ENCODE measurements around the gene PDIA2.

DNA sequence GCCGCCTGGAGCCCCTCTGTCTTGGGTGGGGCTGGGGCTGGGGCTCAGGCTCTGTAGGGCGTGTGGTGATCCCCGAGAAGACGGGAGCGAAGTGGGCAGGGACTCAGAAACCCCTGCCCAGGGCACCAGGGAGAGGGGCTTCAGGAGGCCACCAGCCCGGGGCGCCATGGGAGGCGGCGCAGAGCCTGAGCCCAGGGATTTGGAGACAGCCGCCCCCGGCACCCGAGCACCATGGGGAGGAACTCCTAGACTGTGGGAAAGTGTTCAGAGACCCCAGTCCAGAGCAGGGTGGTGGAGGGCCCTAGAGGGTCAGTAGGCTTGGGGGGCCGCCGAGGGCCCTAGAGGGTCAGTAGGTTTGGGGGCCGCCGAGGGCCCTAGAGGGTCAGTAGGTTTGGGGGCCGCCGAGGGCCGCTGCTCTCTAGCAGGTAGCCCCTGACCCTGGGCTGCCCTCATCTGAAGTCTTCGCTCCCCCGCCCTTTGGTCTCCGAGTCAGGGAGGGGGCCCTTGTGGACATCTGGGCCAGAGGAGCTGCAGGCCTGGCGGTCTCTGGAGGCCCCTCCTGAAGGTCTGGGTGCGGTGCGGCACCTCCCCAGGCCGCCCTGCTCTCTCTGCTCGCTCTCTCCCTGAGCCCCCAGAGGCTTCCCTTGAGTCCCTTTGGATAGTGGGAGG is 1.8 kb upstream of the PDIA2 start:
- TF ChIP-seq POLR2A (IDR thresholded peaks at IDR 0.05) (no peak), POLR2AphosphoS5 (IDR thresholded peaks at IDR 0.05) (no peak)
- TF ChIP-seq, protein P1, sequence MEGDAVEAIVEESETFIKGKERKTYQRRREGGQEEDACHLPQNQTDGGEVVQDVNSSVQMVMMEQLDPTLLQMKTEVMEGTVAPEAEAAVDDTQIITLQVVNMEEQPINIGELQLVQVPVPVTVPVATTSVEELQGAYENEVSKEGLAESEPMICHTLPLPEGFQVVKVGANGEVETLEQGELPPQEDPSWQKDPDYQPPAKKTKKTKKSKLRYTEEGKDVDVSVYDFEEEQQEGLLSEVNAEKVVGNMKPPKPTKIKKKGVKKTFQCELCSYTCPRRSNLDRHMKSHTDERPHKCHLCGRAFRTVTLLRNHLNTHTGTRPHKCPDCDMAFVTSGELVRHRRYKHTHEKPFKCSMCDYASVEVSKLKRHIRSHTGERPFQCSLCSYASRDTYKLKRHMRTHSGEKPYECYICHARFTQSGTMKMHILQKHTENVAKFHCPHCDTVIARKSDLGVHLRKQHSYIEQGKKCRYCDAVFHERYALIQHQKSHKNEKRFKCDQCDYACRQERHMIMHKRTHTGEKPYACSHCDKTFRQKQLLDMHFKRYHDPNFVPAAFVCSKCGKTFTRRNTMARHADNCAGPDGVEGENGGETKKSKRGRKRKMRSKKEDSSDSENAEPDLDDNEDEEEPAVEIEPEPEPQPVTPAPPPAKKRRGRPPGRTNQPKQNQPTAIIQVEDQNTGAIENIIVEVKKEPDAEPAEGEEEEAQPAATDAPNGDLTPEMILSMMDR (IDR thresholded peaks at IDR 0.05): no peak
